Measurements from ENCODE around the gene ABCC4.
"Not testable (repeated sequence)": the region's sequence is repeated elsewhere in the genome, so short reads cannot be mapped to it uniquely, and the experiment has no call there.

The ABCC4 gene

DNA sequence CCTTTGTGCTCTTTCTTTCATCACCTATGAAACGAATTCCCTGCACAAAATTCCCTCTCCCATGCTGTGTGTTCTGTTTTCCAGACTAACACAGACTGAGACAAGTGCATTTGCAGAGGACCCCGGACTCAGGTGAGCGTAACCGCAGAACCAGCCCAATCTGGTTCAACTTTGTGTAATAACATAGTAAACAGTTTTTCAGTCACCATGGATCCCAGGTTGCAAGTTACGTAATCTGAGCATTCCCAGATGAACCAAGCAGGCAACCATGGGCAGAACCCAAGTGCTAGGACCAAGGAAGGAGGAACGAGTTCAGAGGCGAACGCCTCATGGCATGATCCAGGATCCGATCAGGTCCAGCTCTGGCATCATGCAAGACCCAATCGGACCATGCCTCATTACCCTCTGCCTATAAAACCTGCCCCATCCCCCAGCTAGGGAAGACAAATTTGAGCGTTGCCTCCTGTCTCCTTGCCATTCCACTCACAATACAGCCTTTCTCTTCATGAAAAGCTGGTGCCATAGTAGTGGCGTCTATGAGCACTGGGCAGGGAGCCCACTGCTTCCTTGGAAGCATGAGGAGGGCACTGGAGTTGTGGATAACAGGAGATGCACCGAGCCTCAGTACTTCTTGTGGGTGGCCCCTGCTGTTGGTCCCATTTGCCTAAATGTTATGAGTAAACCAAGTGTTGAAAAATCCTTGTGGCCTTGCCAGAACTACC lies 107.6 kb downstream of the ABCC4 start:
- DNase-seq = no peak

DNA sequence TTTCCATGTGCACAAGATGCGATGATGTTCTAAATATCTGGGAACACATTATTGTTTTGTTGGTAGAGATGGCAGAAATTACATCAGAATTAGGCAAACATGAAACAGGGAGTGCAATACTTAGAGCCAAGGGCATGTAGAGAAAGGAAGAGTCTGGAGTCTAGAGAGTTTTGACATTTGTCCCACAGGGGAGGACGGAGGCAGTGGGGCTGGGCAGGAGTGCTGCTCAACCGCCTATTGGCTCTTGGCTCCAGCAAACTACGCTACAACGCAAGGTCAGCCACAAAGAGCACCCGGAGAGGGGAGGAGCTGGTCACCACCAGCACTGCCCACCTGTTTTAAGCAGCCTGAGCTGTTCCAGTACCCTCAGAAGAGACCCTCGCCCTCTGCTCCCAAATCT lies 108.3 kb downstream of the ABCC4 start:
- no peak for DNase-seq

DNA sequence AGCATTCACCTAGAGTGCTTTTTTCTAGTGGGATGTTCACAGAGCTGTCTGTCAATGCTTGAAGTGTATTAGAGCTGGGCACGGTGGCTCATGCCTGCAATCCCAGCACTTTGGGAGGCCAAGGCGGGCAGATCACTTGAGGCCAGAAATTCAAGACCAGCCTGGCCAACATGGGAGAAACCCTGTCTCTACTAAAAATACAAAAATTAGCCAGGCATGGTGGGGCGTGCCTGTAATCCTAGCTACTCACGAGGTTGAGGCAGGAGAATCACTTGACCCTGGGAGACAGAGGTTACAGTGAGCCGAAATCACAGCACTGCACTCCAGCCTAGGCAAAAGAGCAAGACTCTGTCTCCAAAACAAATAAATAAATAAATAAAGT lies 108.7 kb downstream of the ABCC4 start:
- DNase-seq = not testable (repeated sequence)

DNA sequence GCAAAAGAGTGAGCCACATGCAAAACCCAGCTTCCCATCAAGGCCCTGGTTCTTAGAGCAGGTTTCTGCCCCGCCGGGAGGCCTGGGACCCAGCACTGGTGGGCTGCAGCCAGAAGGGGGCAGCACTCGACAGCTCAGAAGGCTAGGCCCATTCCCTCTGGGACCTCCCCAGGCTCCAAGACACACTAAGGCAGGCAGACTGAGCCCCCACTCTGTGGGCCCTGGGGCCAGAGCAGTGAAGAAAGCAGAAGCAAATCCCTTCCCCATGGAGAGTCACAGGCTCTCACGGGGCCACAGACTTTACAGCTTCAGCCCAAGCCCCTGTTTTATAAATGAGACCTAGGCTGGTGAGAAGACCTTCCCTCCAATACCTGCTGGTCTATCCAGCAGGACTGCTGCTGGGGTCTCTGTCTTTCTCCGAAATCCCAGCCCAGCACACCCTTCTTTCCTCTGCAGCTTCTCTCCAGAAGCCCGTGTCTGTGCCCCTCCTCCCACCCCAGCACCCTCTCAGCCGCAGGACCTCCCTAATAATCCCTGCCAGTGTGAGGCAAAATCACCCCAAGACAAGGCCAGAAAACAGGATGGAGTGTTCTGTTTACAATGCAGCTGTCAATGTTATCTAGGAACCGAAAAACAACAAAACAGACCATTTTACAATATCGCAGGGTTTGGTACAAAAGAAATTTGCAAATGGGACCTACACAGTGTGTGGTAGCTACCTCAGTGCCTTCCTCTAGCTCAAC lies 109.3 kb downstream of the ABCC4 start:
- peak; percentile 58 for DNase-seq

DNA sequence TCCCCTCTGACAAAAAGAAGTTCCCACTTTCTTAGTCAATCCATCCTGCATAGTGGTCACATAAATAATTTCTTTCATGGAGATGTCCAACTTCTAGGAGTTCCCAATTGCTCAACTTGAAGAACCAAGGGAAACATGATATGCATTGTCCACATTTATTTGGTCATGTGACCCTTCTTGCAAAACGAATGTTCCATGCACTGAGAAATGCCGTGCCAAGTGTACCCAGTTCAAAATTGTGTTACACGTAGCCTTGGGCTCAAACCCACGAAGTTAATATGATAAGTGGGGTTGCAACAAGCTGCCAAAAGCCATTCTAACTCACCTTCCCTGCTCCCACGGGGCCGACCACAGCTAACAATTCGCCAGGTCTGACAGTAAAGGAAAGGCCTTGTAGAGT lies 113.1 kb downstream of the ABCC4 start:
- DNase-seq = no peak

DNA sequence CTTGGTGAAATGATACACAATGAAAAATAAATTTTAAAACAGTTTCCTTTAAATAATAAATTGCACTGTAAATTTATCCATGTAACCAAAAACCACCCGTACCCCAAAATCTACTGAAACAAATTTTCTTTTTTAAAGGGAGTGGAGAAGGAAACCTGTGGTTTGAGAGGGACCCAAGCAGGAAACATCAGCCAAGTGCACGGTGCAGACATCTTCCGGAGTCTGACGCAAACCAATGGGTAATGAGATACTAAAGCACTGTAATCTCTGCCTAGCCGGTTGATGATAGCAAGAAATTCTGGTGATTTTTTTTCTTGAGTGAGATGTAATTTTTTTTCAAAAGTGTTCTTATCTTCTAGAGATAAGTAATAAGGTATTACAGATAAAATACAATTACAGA lies 115.4 kb downstream of the ABCC4 start:
- peak; percentile 26 for DNase-seq

DNA sequence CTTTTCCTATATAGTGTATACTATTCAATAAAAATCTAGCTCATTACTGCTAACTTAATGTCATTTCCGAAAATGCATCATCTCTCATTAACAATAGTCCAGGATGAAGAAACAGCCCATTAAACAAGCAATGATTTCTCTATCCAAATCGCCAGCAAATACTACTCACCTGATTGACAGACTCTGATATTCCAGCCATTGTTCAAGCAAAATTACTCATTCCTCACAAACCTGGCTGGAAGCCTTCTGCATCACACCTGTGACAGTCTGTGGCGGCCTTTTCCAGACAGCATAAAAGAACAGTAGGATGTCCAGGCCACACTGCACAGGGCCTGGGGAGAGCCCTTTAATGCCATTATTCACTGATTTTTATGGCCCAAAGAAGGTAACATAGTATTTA lies 115.9 kb downstream of the ABCC4 start:
- DNase-seq = no peak

DNA sequence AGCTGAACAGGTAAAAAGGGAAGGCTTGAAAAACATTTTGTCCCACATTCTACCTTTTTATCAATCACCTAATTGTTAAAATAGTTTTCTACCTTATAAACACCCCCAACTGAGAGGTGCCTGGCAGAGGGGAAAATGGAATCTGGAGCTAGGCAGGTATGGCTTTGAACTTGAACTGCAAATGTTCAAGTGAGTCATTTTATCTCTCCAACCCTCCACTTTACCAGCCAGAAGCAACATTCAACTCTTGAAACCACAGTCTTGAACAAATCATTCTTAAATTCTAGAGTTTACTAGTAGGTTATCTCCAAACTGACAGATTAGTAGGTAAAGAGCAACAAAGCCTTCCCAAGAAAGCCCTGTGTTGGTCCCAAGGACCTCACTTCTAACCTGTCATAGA lies 116.9 kb downstream of the ABCC4 start:
- DNase-seq = no peak

DNA sequence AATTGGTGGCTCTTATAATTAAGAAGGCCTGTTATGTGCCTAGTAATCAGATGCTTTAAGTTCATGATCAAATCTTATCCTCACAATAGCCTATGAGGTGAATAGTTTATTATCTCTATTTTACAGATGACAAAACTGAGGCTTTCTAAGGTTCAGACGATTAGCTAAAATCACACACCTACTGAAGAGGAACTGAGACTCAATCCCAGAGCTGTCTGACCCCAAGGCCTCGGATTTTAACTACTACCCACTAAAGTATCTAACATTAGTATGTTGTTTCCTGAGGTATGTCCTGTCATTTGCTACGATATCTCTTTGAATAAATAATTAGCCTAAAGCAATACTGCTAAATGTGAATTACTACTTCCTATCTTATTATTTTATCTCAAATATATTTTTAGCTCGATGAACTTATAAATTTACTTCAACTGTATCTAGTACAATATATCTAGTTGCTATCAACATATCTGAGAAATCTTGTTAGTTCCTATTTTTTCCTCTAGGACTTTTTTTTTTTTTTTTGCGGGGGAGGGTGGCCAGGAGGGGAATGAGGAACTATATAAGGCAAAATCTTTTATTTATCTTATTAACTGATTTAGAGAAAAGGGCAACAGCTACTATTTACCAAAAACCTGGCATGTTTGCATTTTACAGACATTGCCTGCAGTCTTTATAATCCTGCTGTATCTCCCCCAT lies 118.5 kb downstream of the ABCC4 start:
- no peak for DNase-seq

DNA sequence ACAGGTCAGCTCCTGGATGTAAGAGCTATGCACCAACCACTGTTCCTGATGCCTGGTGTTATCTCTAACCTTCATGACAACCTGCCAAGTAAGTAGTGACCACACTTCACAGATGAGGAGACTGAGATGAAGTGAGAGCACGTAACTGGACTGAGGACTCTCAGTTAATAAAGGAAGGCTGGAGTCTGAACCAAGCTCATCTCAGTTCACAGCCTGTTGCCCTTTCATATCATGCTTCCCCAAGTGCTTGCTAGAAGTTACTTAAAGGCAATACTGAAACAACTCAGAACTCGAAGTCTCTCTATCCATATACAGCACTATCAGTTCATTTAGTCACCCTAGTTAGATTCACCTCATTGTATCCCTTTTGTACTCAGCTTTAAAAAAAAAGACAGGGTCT lies 119.7 kb downstream of the ABCC4 start:
- DNase-seq = no peak

DNA sequence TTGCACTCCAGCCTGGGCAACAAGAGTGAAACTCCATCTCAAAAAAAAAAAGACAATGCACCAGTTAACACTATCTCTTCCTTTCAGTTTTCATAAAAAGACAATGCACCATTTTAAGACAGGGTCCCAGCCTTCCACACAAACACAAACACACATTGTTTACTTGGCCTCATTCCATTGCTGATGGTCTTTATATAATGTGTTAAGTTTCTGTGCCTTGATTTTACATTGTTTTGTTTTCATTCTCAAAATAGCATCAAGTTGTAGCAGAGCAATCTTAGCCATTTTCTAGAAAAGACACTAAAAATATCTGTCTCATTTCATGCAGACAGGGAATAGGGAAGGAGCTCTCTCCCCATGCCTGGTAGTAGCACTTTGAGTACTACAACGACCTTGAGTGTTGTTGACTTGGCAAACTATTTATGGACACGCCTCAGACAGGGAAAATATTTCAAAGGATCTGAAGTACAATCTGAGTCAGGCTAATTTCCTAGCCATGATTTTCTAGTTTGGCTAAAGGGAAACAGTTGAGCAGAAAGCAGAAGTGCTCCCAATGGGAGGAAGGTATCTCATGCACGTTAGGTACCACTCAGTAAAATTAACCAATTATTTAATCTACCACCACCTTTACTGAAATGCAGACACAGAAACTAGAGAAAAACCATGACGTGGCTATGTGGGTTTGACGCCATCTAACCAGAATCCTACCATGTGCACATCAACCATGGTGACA lies 120.6 kb downstream of the ABCC4 start:
- no peak for DNase-seq

DNA sequence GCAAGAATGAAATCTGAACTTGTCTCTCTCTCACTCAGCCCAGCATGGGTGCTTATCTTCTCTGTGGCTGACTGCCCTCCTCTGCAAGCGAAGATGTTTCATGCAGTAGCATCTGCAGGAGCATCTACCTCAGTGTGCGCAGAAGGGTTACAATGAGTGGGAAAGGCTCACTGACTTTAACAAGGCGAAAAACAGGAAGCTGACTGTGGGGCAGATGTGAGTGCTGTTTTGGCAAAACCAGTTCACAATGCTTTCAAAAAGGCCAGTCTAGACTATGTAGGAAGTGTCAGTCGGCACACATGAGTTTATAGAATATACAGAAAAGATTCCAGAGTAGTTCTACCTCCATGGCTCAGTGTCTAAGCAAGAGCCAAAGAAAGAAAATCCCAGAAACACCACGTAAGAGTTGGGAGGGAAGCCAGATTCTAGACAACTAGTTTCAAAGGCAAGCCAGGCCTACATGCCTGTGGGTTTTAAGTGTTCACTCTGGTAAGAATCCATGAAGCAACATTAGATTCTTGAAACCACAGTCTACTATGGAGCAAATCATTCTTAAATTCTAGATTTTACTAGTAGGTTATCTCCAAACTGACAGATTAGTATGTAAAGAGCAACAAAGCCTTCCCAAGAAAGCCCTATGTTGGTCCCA lies 124.5 kb downstream of the ABCC4 start:
- peak; percentile 15 for DNase-seq

DNA sequence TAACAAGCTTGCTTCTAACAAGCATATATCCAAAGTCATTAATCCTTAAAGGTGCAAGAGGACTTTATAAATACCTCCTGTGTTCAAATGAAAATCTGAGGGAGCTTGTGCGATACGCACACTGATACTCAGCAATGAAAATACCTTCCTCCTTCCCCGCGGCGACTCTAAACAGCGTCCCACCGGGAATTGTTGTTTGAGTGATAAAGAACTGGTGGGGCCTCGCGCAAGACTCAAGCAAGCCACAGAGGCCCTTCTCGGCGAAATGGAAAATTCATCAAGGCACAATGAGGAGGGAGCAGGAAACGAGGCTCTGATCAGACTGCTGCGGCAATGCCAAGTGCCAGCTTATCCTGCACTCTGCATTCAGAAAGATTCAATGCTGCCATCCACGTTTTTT lies 126.7 kb downstream of the ABCC4 start:
- DNase-seq = no peak

DNA sequence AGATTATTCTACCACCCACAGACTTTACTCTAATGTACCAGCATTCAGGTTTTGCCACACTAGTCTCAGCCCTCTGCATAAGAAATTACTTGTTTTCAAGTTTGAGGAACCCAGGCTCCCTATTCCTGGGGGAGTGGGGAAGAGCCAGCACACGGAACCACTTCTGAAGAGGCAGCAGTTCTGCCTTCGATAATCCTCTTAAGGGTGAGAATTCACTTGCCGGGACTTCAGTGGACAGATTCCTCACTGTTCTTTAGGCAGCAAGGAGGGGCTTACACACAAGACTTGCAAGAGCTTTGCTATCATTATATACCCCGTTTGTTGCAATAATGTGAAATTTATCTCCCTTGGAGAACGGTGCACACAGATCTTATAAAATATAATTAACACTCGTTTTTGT lies 133.1 kb downstream of the ABCC4 start:
- no peak for DNase-seq

DNA sequence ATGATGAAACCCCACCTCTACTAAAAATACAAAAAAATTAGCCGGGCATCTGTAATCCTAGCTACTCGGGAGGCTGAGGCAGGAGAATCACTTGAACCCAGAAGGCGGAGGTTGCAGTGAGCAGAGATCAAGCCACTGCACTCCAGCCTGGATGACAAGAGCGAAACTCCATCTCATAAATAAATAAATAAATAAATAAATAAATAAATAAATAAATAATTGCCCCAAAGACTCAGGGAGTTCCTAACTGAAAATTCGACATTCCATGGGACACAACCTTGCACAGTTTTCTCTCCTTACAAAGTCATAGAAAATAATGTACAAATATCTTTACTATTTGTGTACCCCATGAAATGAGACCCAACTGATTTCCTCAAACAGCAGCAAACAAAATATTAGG lies 134.2 kb downstream of the ABCC4 start:
- not testable (repeated sequence) for DNase-seq

DNA sequence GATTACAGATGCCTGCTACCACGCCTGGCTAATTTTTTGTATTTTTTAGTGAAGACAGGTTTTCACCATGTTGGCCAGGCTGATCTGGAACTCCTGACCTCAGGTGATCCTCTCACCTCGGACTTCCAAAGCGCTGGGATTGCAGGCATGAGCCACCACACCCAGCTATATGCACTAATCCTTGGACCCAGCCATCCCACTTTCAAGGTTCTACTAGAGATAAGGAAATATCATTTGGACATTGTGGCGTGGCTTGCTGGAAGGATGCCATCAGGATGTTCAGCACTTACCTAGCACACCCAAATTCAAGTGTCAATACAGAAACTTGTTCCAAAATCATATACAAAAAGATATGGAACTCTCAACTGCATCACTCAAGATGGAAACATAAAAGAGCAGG lies 136.4 kb downstream of the ABCC4 start:
- no peak for DNase-seq

DNA sequence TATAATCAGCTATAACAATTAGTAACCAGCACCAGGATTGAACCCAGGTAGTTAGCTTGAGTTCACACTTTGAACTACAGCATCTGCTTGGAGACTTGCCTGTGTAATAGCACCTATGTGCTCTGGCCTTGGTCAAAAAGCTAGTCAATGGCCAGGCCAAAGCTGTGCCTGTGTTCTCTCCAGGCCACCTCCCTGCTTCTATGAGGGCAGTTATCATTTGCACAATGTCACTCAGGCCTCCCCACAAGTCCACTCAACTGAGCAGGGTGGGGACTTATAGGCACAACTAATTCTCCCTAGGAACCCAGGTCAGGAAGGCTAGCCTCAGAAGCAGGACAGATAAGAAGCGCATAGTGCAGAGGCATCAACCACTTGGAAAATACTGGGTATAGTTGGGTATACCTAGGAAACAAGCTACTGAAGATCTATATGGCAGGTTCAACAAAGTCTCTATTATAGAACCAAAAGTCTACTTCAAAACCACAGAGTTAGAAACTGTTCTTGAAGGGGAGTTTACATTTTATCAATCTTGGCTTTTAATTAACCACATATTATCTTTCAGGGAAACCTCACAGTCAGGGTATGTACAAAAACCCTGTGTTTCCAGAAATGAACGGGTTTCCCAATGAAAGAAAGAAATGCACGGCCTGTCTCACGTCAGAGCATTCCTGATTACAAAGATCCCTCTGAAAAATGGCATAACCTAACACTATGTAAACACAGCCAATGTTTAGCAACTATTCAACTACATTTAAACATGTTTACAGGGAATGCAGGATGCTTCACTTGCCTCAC lies 140.9 kb downstream of the ABCC4 start:
- no peak for DNase-seq

DNA sequence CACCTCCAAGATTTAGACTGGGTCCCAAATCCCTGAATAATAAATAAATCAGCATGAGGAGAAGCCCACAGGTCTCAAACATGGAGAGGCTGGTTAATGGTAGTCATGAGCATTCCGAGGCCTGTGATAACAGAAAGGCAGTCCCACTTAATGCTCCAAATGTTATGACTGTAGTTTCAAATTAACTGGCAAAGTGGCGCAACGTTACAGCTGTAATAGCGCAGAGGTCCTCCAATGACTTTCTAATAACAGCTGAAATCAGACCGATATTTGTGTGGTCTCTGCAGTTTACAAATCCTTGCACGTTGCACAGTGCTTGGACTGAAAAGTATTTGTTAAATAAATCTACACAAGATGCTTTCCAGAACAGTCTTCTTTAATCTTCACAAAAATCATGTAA lies 141.8 kb downstream of the ABCC4 start:
- no peak for DNase-seq

DNA sequence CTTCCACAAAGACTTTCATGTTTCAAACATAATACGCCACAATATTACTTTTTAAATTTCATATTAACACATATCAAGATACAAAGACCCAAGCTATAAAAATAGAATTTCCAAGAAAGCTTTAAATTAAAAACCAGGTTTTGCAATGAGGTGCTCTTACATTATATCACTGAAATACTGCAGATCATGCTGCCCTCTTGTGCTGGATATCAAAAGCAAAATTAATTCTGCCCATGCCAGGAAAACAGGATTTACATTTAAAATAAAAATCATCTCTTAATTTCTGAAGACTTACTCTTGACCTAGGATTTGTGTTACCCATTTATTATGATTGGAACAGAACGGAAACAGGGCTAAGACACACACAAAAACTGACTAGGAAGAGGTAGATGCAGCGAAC lies 145.0 kb downstream of the ABCC4 start:
- DNase-seq = no peak

DNA sequence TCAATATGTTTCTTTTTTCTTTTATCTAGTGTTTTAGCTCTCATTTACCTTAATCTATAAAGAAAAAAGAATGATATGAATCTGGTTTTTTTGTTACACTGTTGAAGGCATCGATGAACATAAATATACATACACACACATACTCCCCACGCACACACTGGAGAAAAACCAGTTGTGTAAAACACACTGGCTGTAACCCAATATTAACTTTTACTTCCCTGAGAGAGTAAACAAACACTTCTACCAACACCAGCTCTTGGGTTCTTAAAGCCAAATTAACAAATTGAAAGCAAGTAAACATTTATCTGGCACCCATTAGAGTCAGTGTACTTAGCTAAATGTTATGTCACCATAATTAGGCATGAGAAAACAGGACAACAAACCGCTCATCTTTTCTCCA lies 145.7 kb downstream of the ABCC4 start:
- no peak for DNase-seq

DNA sequence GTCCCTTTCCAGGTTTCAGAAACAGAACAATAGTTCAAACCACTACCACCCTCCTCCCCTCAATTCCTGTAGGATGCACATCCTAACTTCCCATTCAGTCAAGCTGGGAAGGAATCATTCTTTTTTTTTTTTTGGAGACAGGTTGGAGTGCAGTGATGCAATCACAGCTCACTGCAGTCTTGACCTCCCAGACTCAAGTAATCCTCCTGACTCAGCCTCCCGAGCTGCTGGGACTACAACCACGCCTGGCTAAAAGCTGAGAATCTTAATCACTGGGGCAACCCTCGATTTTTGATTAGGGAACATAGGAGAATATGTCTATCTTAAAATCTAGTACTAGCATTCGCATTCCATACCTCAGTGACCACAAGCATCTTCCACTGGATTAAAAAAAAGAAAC lies 146.2 kb downstream of the ABCC4 start:
- no peak for DNase-seq

DNA sequence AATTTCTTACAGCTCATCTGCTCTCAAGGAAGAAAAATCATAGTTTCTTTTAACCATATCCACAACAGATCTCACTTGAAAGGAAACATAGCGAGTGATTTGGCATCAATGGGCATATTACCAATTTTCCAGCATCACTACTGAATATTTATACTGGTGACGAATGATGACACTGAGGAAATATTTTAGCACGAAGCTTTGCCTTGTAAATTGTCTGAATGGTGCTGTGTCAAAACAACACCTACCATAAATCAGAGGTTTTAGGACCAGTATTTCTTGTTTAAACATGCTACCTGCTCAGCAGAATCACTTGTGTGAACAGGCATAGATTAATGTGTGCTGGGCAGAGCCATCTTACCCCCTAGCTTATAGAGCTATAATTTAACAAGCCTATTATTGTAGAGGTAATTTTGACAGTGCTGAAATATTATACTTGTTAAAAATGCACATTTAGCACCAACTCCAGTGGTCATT lies 146.8 kb downstream of the ABCC4 start:
- no peak for DNase-seq
